H1 (cell line): Measurements from ENCODE around the gene MAF. TPM values are rescaled to one million over a fixed set of nuclear protein-coding genes. Genes with fewer than 3 reads are reported as not detected.

Experiments
- CTCF ChIA-PET: fragments of 300-600 bp; sonication (Branson Sonifier 250); formaldehyde crosslinking; loops from one replicate; lab custom pipeline; 2021; ENCODE audit not compliant: partially characterized antibody; lab: Charles Lee
- POLR2A ChIA-PET: fragments of 300-600 bp; sonication (Branson Sonifier 250); formaldehyde crosslinking; loops from one replicate; lab custom pipeline; 2021; ENCODE audit warnings: inconsistent platforms; ENCODE audit not compliant: partially characterized antibody; lab: Charles Lee
- DNase-seq, 2 experiments: peaks; one replicate each; pipeline versions ENCODE4 v3.0.0 to v3.0.0-alpha.2; 2010 to 2022; ENCODE audit warnings: low spot score in 2 of 2, low read depth in 1 of 2, mixed read lengths in 1 of 2
- FAIRE-seq: peaks from 2 replicates; lab custom pipeline; 2011; peaks lifted over from hg19 to GRCh38; lab: Jason Lieb, UNC
- H2AFZ ChIP-seq: 2 replicates; pipeline ENCODE4 v1.8.1; 2012; ENCODE audit warnings: low read length, inconsistent platforms
- H2AK5ac ChIP-seq: 2 replicates; pipeline ENCODE4 v1.6.1; 2013; ENCODE audit warnings: low read depth, low read length
- H2BK120ac ChIP-seq: replicated peaks from 2 replicates; pipeline ENCODE3; 2013; ENCODE audit warnings: low read depth, low read length, inconsistent platforms
- H2BK12ac ChIP-seq: 2 replicates; pipeline ENCODE4 v1.6.1; 2013; ENCODE audit warnings: low read depth, low read length
- H2BK15ac ChIP-seq: 2 replicates; pipeline ENCODE4 v1.6.1; 2013; ENCODE audit warnings: low read length
- H2BK20ac ChIP-seq: 2 replicates; pipeline ENCODE4 v1.6.1; 2013; ENCODE audit warnings: low read length
- H2BK5ac ChIP-seq: 2 replicates; pipeline ENCODE4 v1.6.1; 2013; ENCODE audit warnings: low read depth, low read length
- H3K14ac ChIP-seq: 2 replicates; pipeline ENCODE4 v1.6.1; 2013; ENCODE audit warnings: inconsistent platforms; ENCODE audit not compliant: insufficient read length
- H3K18ac ChIP-seq: 2 replicates; pipeline ENCODE4 v1.6.1; 2013; ENCODE audit warnings: low read length; ENCODE audit errors: extremely low read depth
- H3K23ac ChIP-seq: 2 replicates; pipeline ENCODE4 v1.6.1; 2013; ENCODE audit warnings: inconsistent platforms; ENCODE audit not compliant: insufficient read length
- H3K23me2 ChIP-seq: 2 replicates; pipeline ENCODE4 v1.6.1; 2013; ENCODE audit warnings: low read depth, low read length
- H3K27ac ChIP-seq: 2 replicates; pipeline ENCODE4 v1.6.1; 2011; ENCODE audit warnings: low read depth, low read length, inconsistent platforms
- H3K27me3 ChIP-seq, 4 experiments: replicated peaks in 1 of 4; 1 replicate in 1 of 4; 2 replicates in 3 of 4; pipeline versions ENCODE4 v1.6.1 to v1.8.1; 2011 to 2013; ENCODE audit warnings: low read length in 3 of 4, mild to moderate bottlenecking in 3 of 4, inconsistent platforms in 2 of 4, mixed read lengths in 2 of 4, moderate library complexity in 1 of 4; ENCODE audit not compliant: control insufficient read depth in 3 of 4, insufficient read depth in 3 of 4; ENCODE audit errors: extremely low read depth in 1 of 4
- H3K36me3 ChIP-seq, 4 experiments: 2 replicates each; pipeline versions ENCODE4 v1.6.1 to v1.8.1; 2011 to 2013; ENCODE audit warnings: mild to moderate bottlenecking in 4 of 4, low read length in 3 of 4, moderate library complexity in 2 of 4, control low read depth in 1 of 4, inconsistent platforms in 1 of 4; ENCODE audit not compliant: insufficient read depth in 4 of 4, control insufficient read depth in 2 of 4
- H3K4ac ChIP-seq: replicated peaks from 2 replicates; pipeline ENCODE3; 2013; ENCODE audit warnings: low read length, low read depth, mixed read lengths, inconsistent platforms; ENCODE audit not compliant: insufficient read length
- H3K4me1 ChIP-seq, 4 experiments: replicated peaks in 1 of 4; 1 replicate in 1 of 4; 2 replicates in 3 of 4; pipeline versions ENCODE4 v1.6.1 to v1.8.1; 2011 to 2013; ENCODE audit warnings: low read length in 3 of 4, inconsistent platforms in 2 of 4, mixed read lengths in 1 of 4; ENCODE audit not compliant: insufficient read depth in 4 of 4, control insufficient read depth in 3 of 4
- H3K4me2 ChIP-seq, 2 experiments: 2 replicates each; pipeline versions ENCODE4 v1.6.1 to v1.8.1; 2011 to 2013; ENCODE audit warnings: low read depth in 2 of 2, low read length in 2 of 2, control low read depth in 1 of 2, inconsistent platforms in 1 of 2, mild to moderate bottlenecking in 1 of 2; ENCODE audit not compliant: insufficient read depth in 1 of 2
- H3K4me3 ChIP-seq, 4 experiments: fragments of 200-600, 300-600 bp in 1 of 4; sonication (generic), shearing (Covaris generic), sonication (Bioruptor Twin) in 1 of 4; 2 replicates each; pipeline versions ENCODE4 v1.5.1 to v1.8.1; 2011 to 2016; ENCODE audit warnings: low read length in 4 of 4, low read depth in 3 of 4, control low read depth in 2 of 4, inconsistent platforms in 2 of 4, mild to moderate bottlenecking in 2 of 4, mixed read lengths in 1 of 4, moderate library complexity in 1 of 4; ENCODE audit not compliant: insufficient read depth in 2 of 4; ENCODE audit errors: extremely low read depth in 1 of 4
- H3K56ac ChIP-seq: replicated peaks from 2 replicates; pipeline ENCODE3; 2013; ENCODE audit warnings: low read depth, mild to moderate bottlenecking, mixed read lengths, low read length, inconsistent platforms; ENCODE audit not compliant: insufficient read length
- H3K79me1 ChIP-seq: 2 replicates; pipeline ENCODE4 v1.6.1; 2013; ENCODE audit warnings: low read depth, low read length, control low read depth
- H3K79me2 ChIP-seq, 2 experiments: 2 replicates each; pipeline versions ENCODE4 v1.6.1 to v1.8.1; 2012 to 2013; ENCODE audit warnings: low read length in 2 of 2, mild to moderate bottlenecking in 2 of 2, inconsistent platforms in 1 of 2; ENCODE audit not compliant: insufficient read depth in 2 of 2, control insufficient read depth in 1 of 2
- H3K9ac ChIP-seq, 4 experiments: replicated peaks in 1 of 4; 1 replicate in 1 of 4; 2 replicates in 3 of 4; pipeline versions ENCODE4 v1.6.1 to v1.8.1; 2011 to 2013; ENCODE audit warnings: low read depth in 3 of 4, low read length in 3 of 4, control low read depth in 2 of 4, mild to moderate bottlenecking in 2 of 4, moderate library complexity in 2 of 4, inconsistent platforms in 1 of 4; ENCODE audit errors: extremely low read depth in 1 of 4
- H3K9me3 ChIP-seq, 2 experiments: 2 replicates each; pipeline versions ENCODE4 v1.6.1 to v1.8.1; 2012 to 2013; ENCODE audit warnings: mild to moderate bottlenecking in 2 of 2, moderate library complexity in 2 of 2, control low read depth in 1 of 2, inconsistent platforms in 1 of 2, low read depth in 1 of 2, low read length in 1 of 2, mixed read lengths in 1 of 2; ENCODE audit not compliant: insufficient read depth in 2 of 2
- H4K20me1 ChIP-seq, 2 experiments: replicated peaks in 1 of 2; 2 replicates each; pipeline versions ENCODE3 to v1.8.1; 2011 to 2013; ENCODE audit warnings: inconsistent platforms in 2 of 2, low read length in 2 of 2, mild to moderate bottlenecking in 1 of 2; ENCODE audit not compliant: insufficient read depth in 2 of 2, control insufficient read depth in 1 of 2
- H4K5ac ChIP-seq: 2 replicates; pipeline ENCODE4 v1.6.1; 2013; ENCODE audit warnings: low read length, low read depth, mixed read lengths, inconsistent platforms; ENCODE audit not compliant: insufficient read length
- H4K8ac ChIP-seq: 2 replicates; pipeline ENCODE4 v1.8.0; 2013; ENCODE audit warnings: mild to moderate bottlenecking, moderate library complexity, low read length, inconsistent platforms; ENCODE audit not compliant: insufficient read depth; ENCODE audit errors: extremely low read depth
- H4K91ac ChIP-seq: replicated peaks from 2 replicates; pipeline ENCODE3; 2013; ENCODE audit warnings: low read length, mixed read lengths, inconsistent platforms; ENCODE audit not compliant: insufficient read length
- ATF3 ChIP-seq: IDR thresholded peaks from 2 replicates; pipeline ENCODE4 v1.6.1; 2011; ENCODE audit warnings: low read depth, mild to moderate bottlenecking, low read length; ENCODE audit not compliant: insufficient read depth
- BCL11A ChIP-seq, 2 experiments: IDR thresholded peaks; one replicate each; pipeline ENCODE4 v1.6.1; 2011; ENCODE audit warnings: low read depth in 2 of 2, low read length in 2 of 2, mild to moderate bottlenecking in 2 of 2
- BRCA1 ChIP-seq: IDR thresholded peaks from 2 replicates; pipeline ENCODE4 v1.6.1; 2012; ENCODE audit warnings: low read depth, low read length, improper control_type of control experiment
- CBX5 ChIP-seq: fragments of 300-800, 300-1000 bp; sonication (generic); IDR thresholded peaks from 2 replicates; pipeline ENCODE4 v1.7.1; 2016; ENCODE audit warnings: antibody characterized with exemption, low read length, low read depth
- CHD1 ChIP-seq: IDR thresholded peaks from 2 replicates; pipeline ENCODE4 v1.6.1; 2012; ENCODE audit warnings: low read depth, low read length, improper control_type of control experiment
- EGR1 ChIP-seq: IDR thresholded peaks from 2 replicates; pipeline ENCODE4 v1.6.1; 2011; ENCODE audit warnings: low read depth, low read length, borderline replicate concordance
- GTF2F1 ChIP-seq: IDR thresholded peaks from 2 replicates; pipeline ENCODE4 v1.6.1; 2012; ENCODE audit warnings: low read depth, low read length, improper control_type of control experiment, borderline replicate concordance
- KDM1A ChIP-seq: fragments of 200-600, 300-600 bp; sonication (generic); IDR thresholded peaks from 2 replicates; pipeline ENCODE4 v1.7.1; 2016; ENCODE audit warnings: mild to moderate bottlenecking, low read length, borderline replicate concordance
- KDM4A ChIP-seq: IDR thresholded peaks from one replicate; pipeline ENCODE4 v1.7.1; 2012; ENCODE audit warnings: low read depth, mild to moderate bottlenecking, moderate library complexity, low read length, inconsistent platforms; ENCODE audit not compliant: severe bottlenecking
- POLR2A ChIP-seq, 2 experiments: IDR thresholded peaks; 1 replicate in 1 of 2; 2 replicates in 1 of 2; pipeline ENCODE4 v1.6.1; 2011; ENCODE audit warnings: low read depth in 2 of 2, low read length in 2 of 2, mild to moderate bottlenecking in 2 of 2; ENCODE audit errors: control extremely low read depth in 1 of 2
- POU5F1 ChIP-seq: IDR thresholded peaks from 2 replicates; pipeline ENCODE4 v1.6.1; 2011; ENCODE audit warnings: low read depth, mild to moderate bottlenecking, low read length, moderate library complexity
- RXRA ChIP-seq: IDR thresholded peaks from 2 replicates; pipeline ENCODE4 v1.6.1; 2011; ENCODE audit warnings: low read depth, mild to moderate bottlenecking, low read length, moderate library complexity; ENCODE audit not compliant: insufficient read depth
- SRF ChIP-seq: IDR thresholded peaks from 2 replicates; pipeline ENCODE4 v1.6.1; 2011; ENCODE audit warnings: mild to moderate bottlenecking, low read depth, low read length, moderate library complexity
- TAF7 ChIP-seq: optimal IDR thresholded peaks from 2 replicates; pipeline ENCODE3; 2011; ENCODE audit warnings: low read depth, mild to moderate bottlenecking, inconsistent platforms, low read length, moderate library complexity, borderline replicate concordance
- TCF12 ChIP-seq: IDR thresholded peaks from 2 replicates; pipeline ENCODE4 v1.6.1; 2011; ENCODE audit warnings: low read depth, mild to moderate bottlenecking, low read length
- TEAD4 ChIP-seq: IDR thresholded peaks from 2 replicates; pipeline ENCODE4 v1.6.1; 2012; ENCODE audit warnings: low read depth, low read length, inconsistent platforms, mixed read lengths
- WGBS, 2 experiments: shearing (Covaris generic) in 1 of 2; methylation state at CpG; one replicate each; pipeline versions ENCODE4 v1.1.6 to v1.1.7; 2013 to 2015; ENCODE audit warnings: low lambda C conversion rate in 2 of 2, mixed read lengths in 2 of 2, inconsistent platforms in 1 of 2, low coverage in 1 of 2, missing lambda C conversion rate in 1 of 2; ENCODE audit not compliant: insufficient replicate concordance in 2 of 2, insufficient coverage in 1 of 2, insufficient read length in 1 of 2; ENCODE audit errors: extremely low coverage in 1 of 2, missing lambda C conversion rate in 1 of 2; 5-methylcytosine and 5-hydroxymethylcytosine counted together
- polyA plus RNA-seq, 7 experiments: library from polyadenylated mRNA; depleted of rRNA in 3 of 7; stranded (reverse) in 5 of 7; unstranded in 2 of 7; fragments of >200 nt in 5 of 7; fragments of 200-250 nt in 2 of 7; gene quantifications; 1 replicate in 5 of 7; 2 replicates in 1 of 7; 4 replicates in 1 of 7; pipeline versions ENCODE4 v1.2.1 to v1.2.3, GENCODE V29; 2011 to 2013; ENCODE audit warnings: missing spikeins in 2 of 7, mixed read lengths in 2 of 7
- total RNA-seq: library from RNA; stranded (reverse); fragmentation: NEBNext Ultra II Directional; extraction: Animal tissue kit (Norgen Biotek cat#: 25700); gene quantifications from 2 replicates; pipeline ENCODE4 v1.2.1, GENCODE V29; 2021

MAF gene
- total and polyA plus RNA-seq, 2 of the 8 experiments (the other 6 are each of a cell fraction or from before 2014, with no cell fraction given) = 1.3 to 2.7 TPM

DNA sequence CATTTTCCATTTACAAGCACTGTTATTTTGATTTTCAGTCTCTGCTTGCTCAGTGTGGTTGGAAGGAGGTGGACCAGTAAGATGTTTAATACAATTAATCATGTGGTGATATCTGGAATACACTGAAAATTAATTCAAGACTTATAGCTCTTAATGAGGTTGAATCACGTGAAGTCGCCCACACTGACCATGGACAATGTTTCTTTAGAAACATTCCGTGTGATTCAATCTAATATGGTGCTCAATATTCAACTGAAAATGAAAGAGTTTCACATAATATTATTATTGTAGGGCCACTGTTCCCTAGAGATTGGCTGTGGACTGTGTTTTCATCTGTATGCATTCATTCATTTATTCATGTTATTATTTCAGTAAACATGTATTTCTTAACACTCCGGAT is 45.2 kb upstream of the MAF start:
- WGBS, 2 experiments = 91% methylated on average over 4 of the region's 4 CpGs; no CpG with 5 or more reads in 1 of the 2 experiments
- TF ChIP-seq RXRA (no peak), CBX5 (no peak), CHD1 (no peak), KDM1A (no peak), ATF3 (no peak), TAF7 (no peak), TEAD4 (no peak), POLR2A (IDR thresholded peaks at IDR 0.05; ENCODE audit: control extremely low read depth in 1 of 2, low read depth in 2 of 2, low read length in 2 of 2) (no peak), BCL11A (IDR thresholded peaks at IDR 0.05; ENCODE audit: low read depth in 2 of 2, low read length in 2 of 2) (no peak), POU5F1 (no peak), BRCA1 (no peak), GTF2F1 (no peak), EGR1 (no peak), SRF (no peak), KDM4A (no peak), TCF12 (no peak)

More for the DNA sequence above, 45.2 kb upstream of the MAF start:
- H3K4ac ChIP-seq = no peak overlapping the region
- no peak overlapping the region for H2BK20ac ChIP-seq
- no peak overlapping the region for H2BK15ac ChIP-seq
- DNase-seq (no peak), FAIRE-seq (no peak)
- no peaks in the 10 kb centered on the region for H3K9me3 ChIP-seq
- H4K91ac ChIP-seq = no peak overlapping the region
- no peaks in the 10 kb centered on the region for H3K23me2 ChIP-seq
- no peaks in the 10 kb centered on the region for H3K4me1 ChIP-seq
- H3K56ac ChIP-seq = no peak overlapping the region
- no peak overlapping the region for H3K23ac ChIP-seq
- no peak overlapping the region for H2BK5ac ChIP-seq
- POLR2A ChIA-PET = no interaction called here
- no peaks in the 10 kb centered on the region for H3K27me3 ChIP-seq
- no peak overlapping the region for H3K9ac ChIP-seq
- no peaks in the 10 kb centered on the region for H3K79me1 ChIP-seq
- H3K18ac ChIP-seq = no peak overlapping the region
- H2AFZ ChIP-seq = no peak overlapping the region
- no peak overlapping the region for H4K8ac ChIP-seq
- no peak overlapping the region for H3K27ac ChIP-seq
- no peak overlapping the region for H3K14ac ChIP-seq
- no peak overlapping the region for H4K5ac ChIP-seq
- no peaks in the 10 kb centered on the region for H3K79me2 ChIP-seq
- H4K20me1 ChIP-seq = no peaks in the 10 kb centered on the region
- H2BK120ac ChIP-seq = no peak overlapping the region
- no peak overlapping the region for H2BK12ac ChIP-seq
- H3K4me3 ChIP-seq = no peak overlapping the region
- H2AK5ac ChIP-seq = no peak overlapping the region
- no peak overlapping the region for H3K4me2 ChIP-seq
- H3K36me3 ChIP-seq = no peaks in the 10 kb centered on the region
- CTCF ChIA-PET = interaction anchor here (0.6 to 1.5 kb wide), 3 partner anchors 14 to 451 kb away, joined by 3 read pairs; no protein-coding TSS in a partner anchor
